Osteoblast (primary cell): ENCODE data around the gene FAM174C. TPM values are rescaled to one million over a fixed set of nuclear protein-coding genes. Genes with fewer than 3 reads are reported as not detected.

ENCODE experiments used
- DNase-seq: peaks from one replicate; pipeline ENCODE4 v3.0.0; 2011; ENCODE audit warnings: low spot score, mixed read lengths; ENCODE audit not compliant: insufficient read length; ENCODE audit errors: missing footprints
- H2AFZ ChIP-seq: 2 replicates; pipeline ENCODE4 v1.6.0; 2011; ENCODE audit warnings: mild to moderate bottlenecking, low read length
- H3K27ac ChIP-seq: 2 replicates; pipeline ENCODE4 v1.5.1; 2011; ENCODE audit warnings: mild to moderate bottlenecking, low read depth, low read length, moderate library complexity
- H3K27me3 ChIP-seq: 2 replicates; pipeline ENCODE4 v1.6.0; 2012; ENCODE audit warnings: mild to moderate bottlenecking, control low read depth, inconsistent platforms, low read length, moderate library complexity; ENCODE audit not compliant: insufficient read depth
- H3K36me3 ChIP-seq: 2 replicates; pipeline ENCODE4 v1.5.1; 2011; ENCODE audit warnings: mild to moderate bottlenecking, low read length, control low read depth, moderate library complexity; ENCODE audit not compliant: insufficient read depth
- H3K4me1 ChIP-seq: 2 replicates; pipeline ENCODE4 v1.5.1; 2011; ENCODE audit warnings: mild to moderate bottlenecking, low read length, control low read depth, moderate library complexity; ENCODE audit not compliant: insufficient read depth
- H3K4me2 ChIP-seq: 2 replicates; pipeline ENCODE4 v1.6.0; 2011; ENCODE audit warnings: mild to moderate bottlenecking, low read length; ENCODE audit not compliant: insufficient read depth
- H3K4me3 ChIP-seq: fragments of 200-600 bp; sonication (generic); 3 replicates; pipeline ENCODE4 v1.5.1; 2012; ENCODE audit warnings: mild to moderate bottlenecking, low read length, inconsistent platforms; ENCODE audit not compliant: insufficient read depth
- H3K79me2 ChIP-seq: 2 replicates; pipeline ENCODE4 v1.6.0; 2012; ENCODE audit warnings: mild to moderate bottlenecking, low read length, control low read depth, inconsistent platforms; ENCODE audit not compliant: insufficient read depth
- H3K9me3 ChIP-seq: 2 replicates; pipeline ENCODE4 v1.5.1; 2011; ENCODE audit warnings: low read depth, low read length, control low read depth
- H4K20me1 ChIP-seq: 2 replicates; pipeline ENCODE4 v1.6.0; 2012; ENCODE audit warnings: mild to moderate bottlenecking, low read length, control low read depth; ENCODE audit not compliant: insufficient read depth
- CTCF ChIP-seq: IDR thresholded peaks from 2 replicates; pipeline ENCODE4 v1.5.1; 2011; ENCODE audit warnings: mild to moderate bottlenecking, low read depth, low read length, moderate library complexity; ENCODE audit errors: extremely low read depth
- total RNA-seq: library from RNA; depleted of rRNA; stranded (reverse); fragments of >200 nt; gene quantifications from 2 replicates; pipeline ENCODE4 v1.2.3, GENCODE V29; 2012

Gene FAM174C
- total RNA-seq, 1 donor = 25.0 TPM

GRCh38 chr19:1307755-1308303, 32.5 kb downstream of the FAM174C start:
- Histone ChIP-seq H3K79me2 (no peaks in the 10 kb centered on the region), H3K27ac (no peak overlapping the region), H3K4me3 (no peak overlapping the region), H3K9me3 (no peaks in the 10 kb centered on the region), H4K20me1 (no peaks in the 10 kb centered on the region), H3K4me1 (no peaks in the 10 kb centered on the region), H2AFZ (no peak overlapping the region), H3K36me3 (no peaks in the 10 kb centered on the region), H3K4me2 (no peak overlapping the region), H3K27me3 (peaks cover 2% of the 10 kb centered on the region)
- TF ChIP-seq CTCF = no peak
- DNase-seq = no peak

GRCh38 chr19:1308718-1309117, 33.4 kb downstream of the FAM174C start:
- no peaks in the 10 kb centered on the region for H3K79me2 ChIP-seq
- TF ChIP-seq CTCF = no peak
- H4K20me1 ChIP-seq = no peaks in the 10 kb centered on the region
- no peak overlapping the region for H2AFZ ChIP-seq
- peaks cover 2% of the 10 kb centered on the region for H3K27me3 ChIP-seq
- H3K4me2 ChIP-seq = no peak overlapping the region
- no peak overlapping the region for H3K27ac ChIP-seq
- no peak overlapping the region for H3K4me3 ChIP-seq
- H3K4me1 ChIP-seq = no peaks in the 10 kb centered on the region
- no peaks in the 10 kb centered on the region for H3K36me3 ChIP-seq
- H3K9me3 ChIP-seq = no peaks in the 10 kb centered on the region
- DNase-seq = peak; percentile 88

GRCh38 chr19:1309977-1310852, 34.9 kb downstream of the FAM174C start:
- no peak for TF ChIP-seq CTCF

GRCh38 chr19:1310853-1311180, 35.5 kb downstream of the FAM174C start:
- Histone ChIP-seq H3K4me1 (no peaks in the 10 kb centered on the region), H3K79me2 (no peaks in the 10 kb centered on the region), H3K4me2 (no peak overlapping the region), H3K4me3 (no peak overlapping the region), H2AFZ (no peak overlapping the region), H3K36me3 (no peaks in the 10 kb centered on the region), H3K27me3 (peaks cover 3% of the 10 kb centered on the region), H3K27ac (no peak overlapping the region), H3K9me3 (no peaks in the 10 kb centered on the region), H4K20me1 (no peaks in the 10 kb centered on the region)
- DNase-seq = no peak
- TF ChIP-seq CTCF = no peak

More at GRCh38 chr19:1309977-1310852, 34.9 kb downstream of the FAM174C start:
- Histone ChIP-seq H4K20me1 (no peaks in the 10 kb centered on the region), H3K4me3 (no peak overlapping the region), H3K4me1 (no peaks in the 10 kb centered on the region), H3K4me2 (no peak overlapping the region), H3K9me3 (no peaks in the 10 kb centered on the region), H3K27me3 (peaks cover 3% of the 10 kb centered on the region), H3K36me3 (no peaks in the 10 kb centered on the region), H3K79me2 (no peaks in the 10 kb centered on the region), H2AFZ (no peak overlapping the region), H3K27ac (no peak overlapping the region)
- DNase-seq = peak; percentile 94
